Measurements from ENCODE around the gene UBE3C.

GRCh38 chr7:157219154-157219553 is 80.4 kb downstream of the UBE3C start:
- TF ChIP-seq SIN3B (IDR thresholded peaks at IDR 0.05; ENCODE audit: low read depth) (no peak), CHD7 (IDR thresholded peaks at IDR 0.05; ENCODE audit: low read depth, low read length) (no peak), MXD1 (CRISPR knock-in tag; IDR thresholded peaks at IDR 0.05; ENCODE audit: borderline replicate concordance, poor library complexity, severe bottlenecking) (no peak), CBX3 (IDR thresholded peaks at IDR 0.05; ENCODE audit: borderline replicate concordance in 1 of 2, low read length in 2 of 2) (no peak)

All from K562 (cell line).